Measurements from ENCODE around the gene TCF23. TPM values are rescaled to one million over a fixed set of nuclear protein-coding genes. Genes with fewer than 3 reads are reported as not detected.

TCF23 gene
- total RNA-seq, 1 donor from 2014 or later, result 0.12 TPM

- no peak for DNase-seq (ENCODE audit: low spot score)
Observed at GRCh38 chr2:27128668-27129571, 19.9 kb upstream of the TCF23 start.

GRCh38 chr2:27130396-27130795 lies 18.4 kb upstream of the TCF23 start:
- no peak for DNase-seq (ENCODE audit: low spot score)

GRCh38 chr2:27131429-27131828 lies 17.4 kb upstream of the TCF23 start:
- DNase-seq (ENCODE audit: low spot score), result no peak

GRCh38 chr2:27133195-27133875 lies 15.5 kb upstream of the TCF23 start:
- DNase-seq (ENCODE audit: low spot score), result no peak

- peak; percentile 97 for DNase-seq (ENCODE audit: low spot score)
Observed at GRCh38 chr2:27133905-27134780, 14.7 kb upstream of the TCF23 start, which contains the start of gene PREB. Gene PREB (minus strand): TSS chr2:27134636. CDS start chr2:27134421, 215 bp downstream.

- DNase-seq (ENCODE audit: low spot score), result no peak
Observed at GRCh38 chr2:27134781-27135477, 13.9 kb upstream of the TCF23 start.

GRCh38 chr2:27135478-27135955 lies 13.3 kb upstream of the TCF23 start:
- DNase-seq (ENCODE audit: low spot score), result no peak

GRCh38 chr2:27136751-27137150 lies 12.1 kb upstream of the TCF23 start:
- DNase-seq (ENCODE audit: low spot score), result no peak

GRCh38 chr2:27137322-27137935 lies 11.4 kb upstream of the TCF23 start:
- DNase-seq (ENCODE audit: low spot score), result no peak

GRCh38 chr2:27138111-27138510 lies 10.7 kb upstream of the TCF23 start:
- no peak for DNase-seq (ENCODE audit: low spot score)

GRCh38 chr2:27139310-27139709 lies 9.5 kb upstream of the TCF23 start, which contains the start of gene PRR30:
Gene PRR30 (minus strand): TSS chr2:27139410. CDS start chr2:27138329, 1,081 bp downstream.
- DNase-seq (ENCODE audit: low spot score), result no peak

- no peak for DNase-seq (ENCODE audit: low spot score)
Observed at GRCh38 chr2:27143285-27143684, 5.5 kb upstream of the TCF23 start.

GRCh38 chr2:27145682-27146081 lies 3.1 kb upstream of the TCF23 start:
- no peak for DNase-seq (ENCODE audit: low spot score)

GRCh38 chr2:27147935-27148334 lies 869 bp upstream of the TCF23 start:
- no peak for DNase-seq (ENCODE audit: low spot score)

- DNase-seq (ENCODE audit: low spot score), result no peak
Observed at GRCh38 chr2:27149570-27150405, 984 bp downstream of the TCF23 start.

GRCh38 chr2:27150639-27151230 lies 1.9 kb downstream of the TCF23 start:
- DNase-seq (ENCODE audit: low spot score), result no peak

- no peak for DNase-seq (ENCODE audit: low spot score)
Observed at GRCh38 chr2:27152102-27152795, 3.4 kb downstream of the TCF23 start.

GRCh38 chr2:27152796-27153464 lies 4.1 kb downstream of the TCF23 start:
- no peak for DNase-seq (ENCODE audit: low spot score)

All from mucosa of gallbladder (tissue), 1 donor.